Measurements from ENCODE around the gene TSPAN2. TPM values are rescaled to one million over a fixed set of nuclear protein-coding genes. Genes with fewer than 3 reads are reported as not detected.

TSPAN2 gene
- total and polyA plus RNA-seq, 2 donors (not counting 3 experiments of a cell fraction or from before 2014, with no cell fraction given) = 1.5 to 5.0 TPM

GRCh38 chr1:115006191-115006590 lies 83.1 kb downstream of the TSPAN2 start:
- H3K4me2 ChIP-seq (ENCODE audit: insufficient read depth, low read length) = no peak overlapping the region
- H3K4me1 ChIP-seq (ENCODE audit: control insufficient read depth, extremely low read depth, insufficient read depth, low read length) = no peaks in the 10 kb centered on the region
- POLR2A ChIA-PET = no interaction called here
- H3K9me3 ChIP-seq (replicated peaks; ENCODE audit: control insufficient read depth, insufficient read depth, low read length) = no peaks in the 10 kb centered on the region
- no peaks in the 10 kb centered on the region for H3K36me3 ChIP-seq (ENCODE audit: control insufficient read depth in 2 of 2, extremely low read depth in 1 of 2, insufficient read depth in 2 of 2, low read length in 2 of 2)
- intact Hi-C loops (cut with micrococcal nuclease) (no loop called here), dilution Hi-C loops (cut with MboI; ENCODE audit: extremely low pct_ligation_motif_present, low sequenced_read_pairs) (no loop called here)
- no peak overlapping the region for H3K27ac ChIP-seq (ENCODE audit: insufficient read depth, low read depth, low read length)
- H3K4me3 ChIP-seq (replicated peaks in 1 of 3; ENCODE audit: insufficient read depth in 1 of 3, low read depth in 1 of 3, low read length in 3 of 3) = no peak overlapping the region
- no peaks in the 10 kb centered on the region for H3K9me1 ChIP-seq (replicated peaks; ENCODE audit: control insufficient read depth, extremely low read depth, insufficient read depth, low read length)
- H4K20me1 ChIP-seq (replicated peaks; ENCODE audit: control insufficient read depth, extremely low read depth, insufficient read depth, low read length) = no peaks in the 10 kb centered on the region
- no peak overlapping the region for H3K9ac ChIP-seq (replicated peaks; ENCODE audit: extremely low read depth, insufficient read depth, low read length)
- H3K27me3 ChIP-seq (ENCODE audit: control insufficient read depth in 2 of 2, insufficient read depth in 2 of 2, low read length in 2 of 2) = no peaks in the 10 kb centered on the region
- FAIRE-seq (no peak), DNase-seq (ENCODE audit: low read depth, low spot score) (no peak)
- no peak for TF ChIP-seq JUN (IDR thresholded peaks at IDR 0.05; ENCODE audit: borderline replicate concordance, insufficient read depth, insufficient read length, low read depth)
- no peak for TF ChIP-seq MAX (IDR thresholded peaks at IDR 0.05; ENCODE audit: insufficient read depth, insufficient read length)
- TF ChIP-seq GATA2 (IDR thresholded peaks at IDR 0.05; ENCODE audit: insufficient read depth, insufficient read length, low read depth, low read length) = no peak
- TF ChIP-seq EZH2 (IDR thresholded peaks at IDR 0.05; ENCODE audit: borderline replicate concordance, low read depth, low read length, severe bottlenecking) = no peak
- no peak for TF ChIP-seq MYC (IDR thresholded peaks at IDR 0.05; ENCODE audit: low read depth, low read length)
- no peak overlapping the region for H2AFZ ChIP-seq (ENCODE audit: low read depth, low read length)
- CTCF ChIA-PET = no interaction called here
- no peaks in the 10 kb centered on the region for H3K79me2 ChIP-seq (ENCODE audit: control insufficient read depth, insufficient read depth, low read length)
- BruUV-seq (replicated peaks) = no TSS peak

Other genes with a start within 250 kb of the TSPAN2 start
- not detected in 2 replicates for gene SYCP1, start 234.6 kb downstream of the TSPAN2 start, total RNA-seq
- gene SYCP1, start 234.6 kb downstream of the TSPAN2 start, polyA plus RNA-seq = not detected in 2 replicates
- gene TSHB, start 59.7 kb downstream of the TSPAN2 start, total RNA-seq = not detected in 2 replicates
- not detected in 2 replicates for gene TSHB, start 59.7 kb downstream of the TSPAN2 start, polyA plus RNA-seq
- not detected in 2 replicates for gene NGF, start 248.7 kb upstream of the TSPAN2 start, total RNA-seq
- not detected in 2 replicates for gene NGF, start 248.7 kb upstream of the TSPAN2 start, polyA plus RNA-seq

Data from endothelial cell of umbilical vein (primary cell).